GM10248 (cell line): Measurements from ENCODE around the gene ABHD12B.
"Not testable (repeated sequence)": the region's sequence is repeated elsewhere in the genome, so short reads cannot be mapped to it uniquely, and the experiment has no call there.

Source experiments
- CTCF ChIA-PET: fragments of 300-600 bp; sonication (Branson Sonifier 250); formaldehyde crosslinking; extraction: SDS; loops from one replicate; lab custom pipeline; 2021; ENCODE audit warnings: antibody characterized with exemption; lab: Yijun Ruan, JAX
- POLR2A ChIA-PET: fragments of 350-650 bp; sonication (Branson Sonifier 250); formaldehyde crosslinking; extraction: SDS; loops from one replicate; lab custom pipeline; 2020; ENCODE audit warnings: antibody characterized with exemption; lab: Yijun Ruan, JAX
- DNase-seq: peaks from one replicate; pipeline ENCODE4 v3.0.0; 2012; ENCODE audit errors: extremely low spot score
- CTCF ChIP-seq: IDR thresholded peaks from 2 replicates; pipeline ENCODE4 v1.5.1; 2012; ENCODE audit warnings: mild to moderate bottlenecking, low read depth; ENCODE audit errors: extremely low read depth, missing control alignments, control extremely low read depth

The ABHD12B gene

DNA sequence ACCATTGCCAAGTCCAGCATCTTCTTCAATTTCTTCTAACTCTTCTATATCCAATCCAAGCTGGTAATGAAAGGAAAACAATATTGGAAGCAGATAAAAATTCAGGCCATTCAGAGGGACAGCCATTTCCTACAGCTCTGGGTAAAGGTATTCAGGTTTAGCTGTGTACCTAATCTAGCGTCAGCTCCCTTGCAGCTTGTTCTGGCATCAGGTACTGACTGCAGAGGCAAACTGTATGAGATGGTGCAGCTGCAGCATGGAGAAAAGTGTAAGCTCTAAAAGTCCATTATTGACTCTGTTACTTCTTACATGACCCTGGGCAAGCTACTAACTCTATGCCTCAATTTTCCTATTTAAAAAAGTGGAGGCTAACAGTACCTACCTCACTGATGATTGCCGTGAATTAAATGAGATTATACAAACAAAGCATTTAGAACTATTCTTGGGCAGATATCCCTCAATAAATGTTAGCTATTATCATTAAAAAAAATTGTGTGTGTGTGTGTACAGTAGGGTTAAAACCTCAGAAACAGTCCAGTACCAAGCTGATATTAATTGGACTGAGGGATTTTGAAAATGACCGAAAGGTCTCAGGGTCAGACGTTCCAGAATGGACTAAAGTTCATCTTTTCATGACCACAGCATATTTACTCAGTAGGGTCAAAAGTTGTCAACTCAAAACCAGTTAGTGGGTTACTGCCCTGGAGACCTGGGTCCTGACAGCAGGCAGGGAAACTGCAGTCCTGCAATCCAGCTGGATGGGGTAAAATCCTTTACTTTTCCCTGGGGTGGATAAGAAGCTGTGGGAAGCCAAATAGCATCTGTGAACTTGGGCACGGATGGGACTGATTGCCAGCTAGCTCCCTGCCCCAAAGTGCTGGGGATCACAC, 63.5 kb downstream of the ABHD12B start:
- no peak for TF ChIP-seq CTCF
- DNase-seq, result no peak
- POLR2A ChIA-PET, result no interaction called here
- CTCF ChIA-PET, result interaction anchor here (0.8 to 1.6 kb wide), 4 partner anchors 10 to 75 kb away, joined by 3 to 4 read pairs (median 3); no protein-coding TSS in a partner anchor

DNA sequence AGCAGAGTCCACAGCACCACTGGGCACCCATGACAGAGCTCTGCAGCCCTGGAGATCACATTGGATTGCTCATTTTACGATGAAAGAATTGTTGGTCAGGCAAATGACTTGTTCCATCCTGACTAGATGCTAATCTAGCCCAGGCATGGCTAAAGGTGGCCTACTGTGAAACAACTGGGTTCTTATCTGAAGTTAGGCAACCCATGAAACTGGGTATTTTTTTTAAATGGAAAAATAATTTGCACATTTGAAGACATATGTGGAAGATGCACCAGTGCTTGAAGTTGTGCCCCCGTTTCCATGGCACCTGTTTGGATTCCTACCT, 64.1 kb downstream of the ABHD12B start:
- DNase-seq, result no peak
- POLR2A ChIA-PET, result no interaction called here
- CTCF ChIA-PET, result interaction anchor here (1.3 to 1.6 kb wide), 3 partner anchors 13 to 76 kb away, joined by 3 to 4 read pairs (median 3); no protein-coding TSS in a partner anchor
- no peak for TF ChIP-seq CTCF

GRCh38 chr14:50936882-50937281, 65.0 kb downstream of the ABHD12B start:
- ChIA-PET POLR2A (no interaction called here), CTCF (interaction anchor here (1.5 kb wide), 1 partner anchor 23 kb away, joined by 3 read pairs; no protein-coding TSS in a partner anchor)
- no peak for DNase-seq
- TF ChIP-seq CTCF, result no peak

GRCh38 chr14:50937325-50937724, 65.5 kb downstream of the ABHD12B start:
- DNase-seq, result no peak
- POLR2A ChIA-PET, result no interaction called here
- CTCF ChIA-PET, result interaction anchor here (1.5 kb wide), 1 partner anchor 24 kb away, joined by 3 read pairs; no protein-coding TSS in a partner anchor
- no peak for TF ChIP-seq CTCF

DNA sequence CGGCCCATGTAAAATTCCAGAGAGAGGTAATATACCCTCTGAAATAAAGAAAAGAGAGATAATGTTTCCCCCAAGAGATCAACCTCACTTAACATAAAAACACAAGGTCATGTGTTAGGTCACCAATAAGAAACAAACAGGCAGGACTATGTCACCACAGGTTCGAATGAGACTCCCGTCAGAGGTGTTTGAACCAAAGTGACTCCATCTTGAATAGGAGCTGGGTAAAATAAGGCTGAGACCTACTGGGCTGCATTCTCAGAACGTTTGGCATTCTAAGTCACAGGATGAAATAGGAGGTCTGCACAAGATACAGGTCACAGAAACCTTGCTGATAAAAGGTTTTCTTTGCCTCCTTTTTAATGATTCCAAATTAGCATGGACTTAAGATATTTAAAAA, 65.9 kb downstream of the ABHD12B start:
- POLR2A ChIA-PET, result no interaction called here
- CTCF ChIA-PET, result interaction anchor here (1.8 kb wide), 1 partner anchor 12 kb away, joined by 7 read pairs; no protein-coding TSS in a partner anchor
- TF ChIP-seq CTCF, result no peak

DNA sequence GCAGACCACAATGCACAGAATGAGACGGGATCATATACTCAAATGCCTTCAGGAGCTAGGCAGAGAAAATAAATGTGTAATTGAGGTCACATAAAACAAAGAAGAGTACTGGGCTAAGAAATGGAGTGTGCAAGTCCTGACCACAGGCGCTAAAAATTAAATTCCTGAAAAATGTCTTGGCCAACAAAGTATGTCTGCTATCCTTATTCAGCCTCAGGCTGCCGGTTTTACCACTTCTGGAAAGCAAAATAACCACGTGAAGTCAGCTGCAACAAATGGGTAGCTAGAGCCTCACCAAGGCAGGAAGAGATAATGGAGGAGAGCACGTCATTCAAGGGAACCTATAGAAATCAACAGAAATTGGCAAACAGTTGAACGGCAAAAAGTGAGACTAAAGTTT, 69.3 kb downstream of the ABHD12B start:
- no peak for DNase-seq
- ChIA-PET CTCF (no interaction called here), POLR2A (no interaction called here)
- no peak for TF ChIP-seq CTCF

More for the DNA sequence above, 65.9 kb downstream of the ABHD12B start:
- no peak for DNase-seq

DNA sequence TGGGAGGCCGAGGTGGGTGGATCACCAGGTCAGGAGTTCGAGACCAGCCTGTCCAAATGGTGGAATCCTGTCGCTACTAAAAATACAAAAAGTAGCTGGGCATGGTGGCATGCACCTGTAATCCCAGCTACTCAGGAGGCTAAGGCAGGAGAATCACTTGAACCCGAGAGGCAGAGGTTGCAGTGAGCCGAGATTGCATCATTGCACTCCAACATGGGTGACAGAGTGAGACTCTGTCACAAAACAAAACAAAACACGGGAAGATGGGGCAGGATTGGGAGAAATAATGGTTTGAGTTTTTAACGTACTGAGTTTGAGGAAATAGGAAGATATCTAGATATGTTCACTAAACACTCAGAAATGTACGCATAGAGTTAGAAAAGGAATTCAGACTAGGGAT, 69.8 kb downstream of the ABHD12B start:
- POLR2A ChIA-PET, CTCF ChIA-PET, DNase-seq: not testable (repeated sequence)
